CD14-positive monocyte (primary cell): ENCODE measurements around the gene IYD. TPM values are rescaled to one million over a fixed set of nuclear protein-coding genes. Genes with fewer than 3 reads are reported as not detected.
"Not testable (repeated sequence)": the region's sequence is repeated elsewhere in the genome, so short reads cannot be mapped to it uniquely, and the experiment has no call there.

Source experiments
- DNase-seq, 3 donors: peaks; one replicate each; pipeline ENCODE4 v3.0.0-alpha.2; 2011 to 2022
- H2AFZ ChIP-seq: 2 replicates; pipeline ENCODE4 v1.6.0; 2012; ENCODE audit warnings: mild to moderate bottlenecking, low read depth, low read length, inconsistent platforms; ENCODE audit not compliant: insufficient read depth, poor library complexity, severe bottlenecking
- H3K27ac ChIP-seq, 2 donors: 1 replicate in 1 of 2; 2 replicates in 1 of 2; pipeline ENCODE4 v1.5.1; 2012 to 2013; ENCODE audit warnings: low read length in 2 of 2, control low read depth in 1 of 2, inconsistent platforms in 1 of 2, low read depth in 1 of 2, mild to moderate bottlenecking in 1 of 2
- H3K27me3 ChIP-seq, 2 donors: one replicate each; pipeline versions ENCODE4 v1.6.0 to v1.6.1; 2011 to 2013; ENCODE audit warnings: low read length in 2 of 2; ENCODE audit not compliant: control insufficient read depth in 2 of 2, insufficient read depth in 2 of 2
- H3K36me3 ChIP-seq, 2 donors: replicated peaks in 1 of 2; 1 replicate in 1 of 2; 2 replicates in 1 of 2; pipeline versions ENCODE4 v1.5.1 to v1.6.1; 2012 to 2013; ENCODE audit warnings: low read length in 2 of 2, control low read depth in 1 of 2, inconsistent platforms in 1 of 2, mild to moderate bottlenecking in 1 of 2; ENCODE audit not compliant: insufficient read depth in 2 of 2, control insufficient read depth in 1 of 2
- H3K4me1 ChIP-seq, 2 donors: 1 replicate in 1 of 2; 2 replicates in 1 of 2; pipeline versions ENCODE4 v1.5.1 to v1.6.1; 2012 to 2013; ENCODE audit warnings: low read length in 2 of 2, control low read depth in 1 of 2, inconsistent platforms in 1 of 2, mild to moderate bottlenecking in 1 of 2, moderate library complexity in 1 of 2; ENCODE audit not compliant: insufficient read depth in 2 of 2, control insufficient read depth in 1 of 2
- H3K4me2 ChIP-seq: replicated peaks from 2 replicates; pipeline ENCODE3; 2012; ENCODE audit warnings: low read length, moderate library complexity, mild to moderate bottlenecking; ENCODE audit not compliant: poor library complexity, severe bottlenecking; ENCODE audit errors: extremely low read depth
- H3K4me3 ChIP-seq, 3 experiments: fragments of 200-600 bp in 1 of 3; sonication (generic) in 1 of 3; replicated peaks in 1 of 3; 1 replicate in 2 of 3; 2 replicates in 1 of 3; pipeline ENCODE4 v1.5.1; 2011 to 2013; ENCODE audit warnings: low read length in 3 of 3, mild to moderate bottlenecking in 3 of 3, control low read depth in 2 of 3, low read depth in 2 of 3, inconsistent platforms in 1 of 3, moderate library complexity in 1 of 3
- H3K79me2 ChIP-seq: 2 replicates; pipeline ENCODE4 v1.6.0; 2012; ENCODE audit warnings: mild to moderate bottlenecking, control low read depth, inconsistent platforms, low read length, moderate library complexity; ENCODE audit not compliant: insufficient read depth
- H3K9ac ChIP-seq: 2 replicates; pipeline ENCODE4 v1.6.0; 2017; ENCODE audit warnings: low read length, mild to moderate bottlenecking; ENCODE audit not compliant: insufficient read depth, poor library complexity, severe bottlenecking
- H3K9me3 ChIP-seq, 2 donors: replicated peaks in 1 of 2; 1 replicate in 1 of 2; 2 replicates in 1 of 2; pipeline versions ENCODE4 v1.5.1 to v1.6.1; 2012 to 2013; ENCODE audit warnings: low read length in 2 of 2, control low read depth in 1 of 2; ENCODE audit not compliant: control insufficient read depth in 1 of 2, insufficient read depth in 1 of 2
- H4K20me1 ChIP-seq: 2 replicates; pipeline ENCODE4 v1.6.0; 2012; ENCODE audit warnings: mild to moderate bottlenecking, low read length, control low read depth, moderate library complexity; ENCODE audit not compliant: insufficient read depth
- H3K27ac Mint-ChIP-seq, 7 donors: one replicate each; pipeline ENCODE4 v1.8.0; 2020; ENCODE audit warnings: mild to moderate bottlenecking in 7 of 7, mixed read lengths in 7 of 7, moderate library complexity in 6 of 7, inconsistent platforms in 2 of 7
- H3K27me3 Mint-ChIP-seq, 3 donors: one replicate each; pipeline ENCODE4 v1.8.0; 2021 to 2022; ENCODE audit warnings: low read depth in 3 of 3, mild to moderate bottlenecking in 3 of 3, mixed read lengths in 3 of 3, moderate library complexity in 3 of 3, inconsistent platforms in 1 of 3
- H3K36me3 Mint-ChIP-seq, 2 donors: one replicate each; pipeline ENCODE4 v1.8.0; 2020; ENCODE audit warnings: mixed read lengths in 2 of 2, inconsistent platforms in 1 of 2, mild to moderate bottlenecking in 1 of 2
- H3K4me1 Mint-ChIP-seq: one replicate; pipeline ENCODE4 v1.8.0; 2020; ENCODE audit warnings: mild to moderate bottlenecking, mixed read lengths
- H3K4me3 Mint-ChIP-seq, 2 donors: one replicate each; pipeline ENCODE4 v1.8.0; 2020; ENCODE audit warnings: mild to moderate bottlenecking in 2 of 2, mixed read lengths in 2 of 2, moderate library complexity in 1 of 2
- H3K9me3 Mint-ChIP-seq, 7 donors: one replicate each; pipeline ENCODE4 v1.8.0; 2020 to 2022; ENCODE audit warnings: mixed read lengths in 7 of 7, mild to moderate bottlenecking in 6 of 7, moderate library complexity in 6 of 7, inconsistent platforms in 2 of 7
- WGBS: methylation state at CpG from one replicate; pipeline ENCODE4 v1.1.5; 2013; ENCODE audit warnings: missing lambda C conversion rate; ENCODE audit not compliant: insufficient coverage; 5-methylcytosine and 5-hydroxymethylcytosine counted together
- intact Hi-C, 2 donors: fragments of 100-400 bp; cut with micrococcal nuclease; formaldehyde crosslinking; loops; one replicate each; pipeline versions ENCODE4 v1.15.0 to v1.15.1; 2023
- polyA plus RNA-seq, 3 donors: library from polyadenylated mRNA; depleted of rRNA in 1 of 3; unstranded in 2 of 3; stranded (reverse) in 1 of 3; fragments of 300-500 nt in 2 of 3; fragments of >200 nt in 1 of 3; fragmentation: Illumina TruSeq in 2 of 3; gene quantifications; 1 replicate in 2 of 3; 2 replicates in 1 of 3; pipeline ENCODE4 v1.2.3, GENCODE V29; 2012 to 2021
- TF ChIP-seq, protein P1 (sequence below): fragments of 200-600 bp; IDR thresholded peaks from one replicate; pipeline ENCODE4 v1.8.0; 2022; ENCODE audit warnings: antibody characterized with exemption, mild to moderate bottlenecking

IYD gene
- polyA plus RNA-seq, 3 donors, result not detected

DNA sequence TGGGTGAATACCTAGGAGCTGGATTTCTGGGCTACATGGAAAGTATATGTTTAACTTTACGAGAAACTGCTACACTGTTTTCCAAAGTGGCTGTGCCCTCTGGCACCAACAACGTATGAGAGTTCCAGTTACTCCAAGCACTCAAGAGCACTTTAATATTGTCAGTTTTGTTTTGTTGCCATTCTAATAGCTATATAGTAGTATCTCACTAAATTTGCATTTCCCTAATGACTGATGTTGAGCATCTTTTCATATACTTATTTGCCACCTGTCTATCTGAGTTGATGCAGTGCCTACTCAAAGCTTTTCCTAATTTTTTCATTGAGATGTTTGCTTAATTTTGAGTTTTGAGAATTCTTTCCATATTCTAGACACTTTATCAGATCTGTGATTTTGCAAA, 76.7 kb downstream of the IYD start:
- no peak for DNase-seq
- peaks cover 2 to 8% (median 3%) of the 10 kb centered on the region in 3 donors for H3K27me3 Mint-ChIP-seq
- Histone ChIP-seq H3K4me3 (no peak overlapping the region), H3K27me3 (no peaks in the 10 kb centered on the region), H4K20me1 (no peaks in the 10 kb centered on the region), H3K9ac (no peak overlapping the region), H3K27ac (no peak overlapping the region), H3K4me2 (no peak overlapping the region), H3K79me2 (no peaks in the 10 kb centered on the region), H3K36me3 (no peaks in the 10 kb centered on the region), H3K4me1 (no peaks in the 10 kb centered on the region), H2AFZ (no peak overlapping the region), H3K9me3 (no peaks in the 10 kb centered on the region)
- H3K36me3 Mint-ChIP-seq, result no peaks in the 10 kb centered on the region
- no peak overlapping the region for H3K4me3 Mint-ChIP-seq
- TF ChIP-seq, protein P1, sequence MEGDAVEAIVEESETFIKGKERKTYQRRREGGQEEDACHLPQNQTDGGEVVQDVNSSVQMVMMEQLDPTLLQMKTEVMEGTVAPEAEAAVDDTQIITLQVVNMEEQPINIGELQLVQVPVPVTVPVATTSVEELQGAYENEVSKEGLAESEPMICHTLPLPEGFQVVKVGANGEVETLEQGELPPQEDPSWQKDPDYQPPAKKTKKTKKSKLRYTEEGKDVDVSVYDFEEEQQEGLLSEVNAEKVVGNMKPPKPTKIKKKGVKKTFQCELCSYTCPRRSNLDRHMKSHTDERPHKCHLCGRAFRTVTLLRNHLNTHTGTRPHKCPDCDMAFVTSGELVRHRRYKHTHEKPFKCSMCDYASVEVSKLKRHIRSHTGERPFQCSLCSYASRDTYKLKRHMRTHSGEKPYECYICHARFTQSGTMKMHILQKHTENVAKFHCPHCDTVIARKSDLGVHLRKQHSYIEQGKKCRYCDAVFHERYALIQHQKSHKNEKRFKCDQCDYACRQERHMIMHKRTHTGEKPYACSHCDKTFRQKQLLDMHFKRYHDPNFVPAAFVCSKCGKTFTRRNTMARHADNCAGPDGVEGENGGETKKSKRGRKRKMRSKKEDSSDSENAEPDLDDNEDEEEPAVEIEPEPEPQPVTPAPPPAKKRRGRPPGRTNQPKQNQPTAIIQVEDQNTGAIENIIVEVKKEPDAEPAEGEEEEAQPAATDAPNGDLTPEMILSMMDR, result no peak
- peaks cover 0 to 2% (median 0%) of the 10 kb centered on the region in 7 donors for H3K9me3 Mint-ChIP-seq
- intact Hi-C loops, result no loop called here
- no peak overlapping the region for H3K27ac Mint-ChIP-seq
- WGBS, result no CpG with 5 or more reads among the region's 2 CpGs
- H3K4me1 Mint-ChIP-seq, result no peaks in the 10 kb centered on the region

DNA sequence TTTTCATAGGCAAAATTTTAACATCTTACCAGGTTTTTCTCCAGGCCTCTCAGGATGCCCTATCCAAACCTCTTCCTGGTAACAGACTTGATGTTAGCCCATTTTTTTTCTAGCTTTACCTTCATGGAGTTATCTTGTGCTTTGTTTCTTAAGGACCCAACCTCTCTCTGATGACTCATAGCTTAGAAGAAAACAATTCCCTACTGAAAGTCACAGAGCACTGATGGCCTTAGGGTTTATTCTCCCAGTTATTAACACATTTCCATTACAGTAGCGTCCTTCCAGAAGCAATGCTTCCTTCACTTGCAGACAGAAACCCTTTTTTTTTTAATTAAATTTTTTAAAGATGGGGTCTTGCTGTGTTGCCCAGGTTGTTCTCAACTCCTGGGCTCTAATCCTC, 79.4 kb downstream of the IYD start:
- H3K9ac ChIP-seq, result no peak overlapping the region
- no peak overlapping the region for H2AFZ ChIP-seq
- H3K9me3 ChIP-seq, result no peaks in the 10 kb centered on the region
- no peaks in the 10 kb centered on the region for H3K4me1 Mint-ChIP-seq
- no peaks in the 10 kb centered on the region for H3K4me1 ChIP-seq
- no peaks in the 10 kb centered on the region for H3K36me3 ChIP-seq
- H3K4me3 ChIP-seq, result no peak overlapping the region
- TF ChIP-seq, protein P1, result no peak
- no peak for DNase-seq
- peaks cover 2 to 8% (median 2%) of the 10 kb centered on the region in 3 donors for H3K27me3 Mint-ChIP-seq
- H3K27me3 ChIP-seq, result no peaks in the 10 kb centered on the region
- no peaks in the 10 kb centered on the region for H4K20me1 ChIP-seq
- no peak overlapping the region for H3K4me3 Mint-ChIP-seq
- H3K9me3 Mint-ChIP-seq, result peaks cover 0 to 2% (median 0%) of the 10 kb centered on the region in 7 donors
- H3K4me2 ChIP-seq, result no peak overlapping the region
- H3K27ac ChIP-seq, result no peak overlapping the region
- intact Hi-C loops, result no loop called here
- no peaks in the 10 kb centered on the region for H3K79me2 ChIP-seq
- no peaks in the 10 kb centered on the region for H3K36me3 Mint-ChIP-seq
- no peak overlapping the region for H3K27ac Mint-ChIP-seq
- no CpG with 5 or more reads among the region's 1 CpG for WGBS

- H3K4me2 ChIP-seq, H3K27me3 ChIP-seq, intact Hi-C loops, H3K4me3 Mint-ChIP-seq, H3K9me3 ChIP-seq, H3K36me3 Mint-ChIP-seq, H2AFZ ChIP-seq, H3K27ac Mint-ChIP-seq, H4K20me1 ChIP-seq, H3K4me3 ChIP-seq, H3K9me3 Mint-ChIP-seq, H3K4me1 Mint-ChIP-seq, DNase-seq, H3K9ac ChIP-seq, H3K27ac ChIP-seq, H3K27me3 Mint-ChIP-seq, H3K79me2 ChIP-seq, H3K4me1 ChIP-seq, H3K36me3 ChIP-seq: not testable (repeated sequence)
- WGBS, result 100% methylated on average over 3 of the region's 5 CpGs
Measured at GRCh38 chr6:150449055-150449454, 80.2 kb downstream of the IYD start.
